AG09319 (cell line): ENCODE results near the gene ACTR1A.

Source experiments
- DNase-seq: peaks from one replicate; pipeline ENCODE4 v3.0.0-alpha.2; 2010; ENCODE audit warnings: low read depth; ENCODE audit errors: extremely low read depth
- TF ChIP-seq, protein P1 (sequence below): IDR thresholded peaks from 2 replicates; pipeline ENCODE4 v1.5.1; 2011; ENCODE audit warnings: low read depth, mild to moderate bottlenecking, inconsistent platforms, low read length, moderate library complexity

The ACTR1A gene

DNA sequence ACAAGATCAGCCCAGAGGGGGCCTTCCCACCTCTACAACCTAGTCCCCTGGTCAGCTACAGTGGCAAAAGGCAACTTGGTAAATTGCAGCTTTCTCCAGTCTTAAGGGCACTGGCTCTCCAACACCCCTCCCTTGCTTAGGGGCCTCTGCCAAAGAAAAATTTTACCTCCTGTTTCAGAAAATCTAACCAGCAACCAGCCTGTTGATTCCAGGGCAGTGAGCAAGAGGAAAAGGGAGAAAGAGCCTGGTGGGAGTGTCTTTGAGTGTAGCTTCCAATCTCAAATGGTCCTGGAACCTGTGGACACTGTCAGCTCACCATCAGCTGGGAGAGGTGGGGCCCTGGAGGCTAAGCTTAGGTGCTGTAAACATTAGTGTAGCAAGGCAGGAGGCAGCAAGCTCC is 22.9 kb downstream of the ACTR1A start:
- TF ChIP-seq, protein P1, sequence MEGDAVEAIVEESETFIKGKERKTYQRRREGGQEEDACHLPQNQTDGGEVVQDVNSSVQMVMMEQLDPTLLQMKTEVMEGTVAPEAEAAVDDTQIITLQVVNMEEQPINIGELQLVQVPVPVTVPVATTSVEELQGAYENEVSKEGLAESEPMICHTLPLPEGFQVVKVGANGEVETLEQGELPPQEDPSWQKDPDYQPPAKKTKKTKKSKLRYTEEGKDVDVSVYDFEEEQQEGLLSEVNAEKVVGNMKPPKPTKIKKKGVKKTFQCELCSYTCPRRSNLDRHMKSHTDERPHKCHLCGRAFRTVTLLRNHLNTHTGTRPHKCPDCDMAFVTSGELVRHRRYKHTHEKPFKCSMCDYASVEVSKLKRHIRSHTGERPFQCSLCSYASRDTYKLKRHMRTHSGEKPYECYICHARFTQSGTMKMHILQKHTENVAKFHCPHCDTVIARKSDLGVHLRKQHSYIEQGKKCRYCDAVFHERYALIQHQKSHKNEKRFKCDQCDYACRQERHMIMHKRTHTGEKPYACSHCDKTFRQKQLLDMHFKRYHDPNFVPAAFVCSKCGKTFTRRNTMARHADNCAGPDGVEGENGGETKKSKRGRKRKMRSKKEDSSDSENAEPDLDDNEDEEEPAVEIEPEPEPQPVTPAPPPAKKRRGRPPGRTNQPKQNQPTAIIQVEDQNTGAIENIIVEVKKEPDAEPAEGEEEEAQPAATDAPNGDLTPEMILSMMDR: no peak
- no peak for DNase-seq

DNA sequence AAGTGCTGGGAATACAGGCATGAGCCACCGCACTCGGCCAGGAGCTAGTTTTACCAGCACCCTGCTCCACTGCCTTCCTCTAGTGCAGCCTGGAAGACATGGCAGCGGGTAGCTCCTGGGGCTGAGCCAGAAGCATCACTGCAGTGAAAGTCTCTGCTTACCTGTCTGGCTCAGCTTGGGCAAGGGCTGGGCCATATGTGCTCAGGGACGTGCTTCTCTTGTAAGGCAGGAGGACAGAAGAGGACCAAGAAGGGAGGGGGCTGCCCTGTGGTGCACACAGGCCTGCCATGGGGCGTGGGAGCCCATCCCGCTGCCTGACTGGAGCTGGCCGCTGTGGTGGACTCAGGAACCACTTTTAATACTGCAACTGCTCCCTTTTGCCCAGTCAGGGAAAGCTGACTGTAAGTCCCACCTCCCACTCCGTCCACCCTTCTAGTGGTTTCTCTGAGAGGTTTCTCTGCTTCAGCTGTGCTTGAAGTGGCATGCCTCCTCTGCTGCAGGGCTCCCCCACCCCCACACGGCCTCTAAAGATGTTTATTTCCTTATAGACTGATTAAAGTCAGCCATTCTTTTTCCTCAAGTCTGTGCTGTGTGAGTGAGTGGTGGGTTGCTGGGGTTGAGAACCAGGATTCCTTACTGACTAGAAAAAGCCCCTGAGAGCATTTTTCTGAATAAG is 25.9 kb downstream of the ACTR1A start:
- DNase-seq: no peak
- TF ChIP-seq, protein P1: no peak

DNA sequence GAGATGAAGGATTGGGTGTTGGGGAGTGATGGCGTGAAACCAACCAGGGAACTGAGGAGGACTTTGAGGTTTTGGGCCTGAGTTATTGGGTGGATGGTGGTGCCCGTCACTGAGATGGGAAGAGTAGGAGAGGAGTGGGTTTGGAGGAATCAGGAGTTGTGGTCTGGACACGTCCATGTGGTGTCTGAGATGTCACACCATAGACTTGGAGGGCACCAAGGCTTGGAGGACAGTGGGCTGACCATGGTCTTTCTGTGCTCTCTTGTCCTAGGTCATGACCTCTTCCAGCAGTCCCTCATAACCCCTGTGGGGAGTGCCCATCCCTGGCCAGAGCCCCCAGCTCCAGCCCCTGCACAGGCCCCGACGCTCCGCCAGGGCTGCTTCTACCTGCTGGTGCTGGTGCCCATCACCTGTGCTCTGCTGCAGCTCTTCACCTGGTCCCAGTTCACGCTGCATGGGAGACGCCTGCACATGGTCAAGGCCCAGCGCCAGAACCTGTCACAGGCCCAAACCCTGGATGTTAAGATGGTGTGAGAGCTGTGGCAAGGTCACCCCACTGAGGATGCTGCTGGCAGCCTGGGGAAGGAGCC is 27.0 kb downstream of the ACTR1A start:
- DNase-seq: no peak
- TF ChIP-seq, protein P1: no peak

DNA sequence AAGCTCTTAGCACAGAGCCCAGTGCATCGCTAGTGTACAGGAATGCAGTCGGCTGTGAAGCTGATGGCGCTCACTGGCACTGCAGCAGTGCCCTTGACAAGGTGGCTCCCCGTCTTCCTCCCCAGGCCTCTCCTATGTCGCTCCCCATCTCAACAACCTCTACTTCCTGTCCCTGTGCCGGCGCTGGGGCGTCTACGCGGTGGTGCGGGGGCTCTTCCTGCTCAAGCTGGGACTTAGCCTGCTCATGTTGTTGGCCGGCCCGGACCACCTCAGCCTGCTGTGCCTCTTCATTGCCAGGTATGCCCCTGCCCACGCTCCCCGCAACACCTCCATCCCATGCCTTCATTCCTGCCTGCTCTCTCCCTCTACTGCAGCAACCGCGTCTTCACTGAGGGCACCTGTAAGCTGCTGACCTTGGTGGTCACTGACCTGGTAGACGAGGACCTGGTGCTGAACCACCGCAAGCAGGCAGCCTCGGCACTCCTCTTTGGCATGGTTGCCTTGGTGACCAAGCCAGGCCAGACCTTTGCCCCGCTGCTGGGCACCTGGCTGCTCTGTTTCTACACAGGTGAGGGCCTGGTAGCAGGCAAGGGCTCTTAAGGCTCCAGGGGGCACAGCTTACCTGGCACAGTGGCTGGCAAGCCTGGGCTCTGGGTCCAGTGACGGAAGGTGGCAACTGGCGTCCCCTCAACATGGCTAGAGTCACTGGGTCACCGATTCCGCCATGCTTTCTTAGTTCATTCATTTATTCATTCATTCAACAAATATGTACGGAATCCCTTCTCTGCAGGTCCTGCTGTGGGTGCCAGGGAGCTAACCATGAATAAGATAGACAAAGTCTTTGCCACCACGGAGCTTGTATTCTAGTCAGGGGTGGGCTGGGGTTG is 28.8 kb downstream of the ACTR1A start:
- TF ChIP-seq, protein P1: no peak
- no peak for DNase-seq

DNA sequence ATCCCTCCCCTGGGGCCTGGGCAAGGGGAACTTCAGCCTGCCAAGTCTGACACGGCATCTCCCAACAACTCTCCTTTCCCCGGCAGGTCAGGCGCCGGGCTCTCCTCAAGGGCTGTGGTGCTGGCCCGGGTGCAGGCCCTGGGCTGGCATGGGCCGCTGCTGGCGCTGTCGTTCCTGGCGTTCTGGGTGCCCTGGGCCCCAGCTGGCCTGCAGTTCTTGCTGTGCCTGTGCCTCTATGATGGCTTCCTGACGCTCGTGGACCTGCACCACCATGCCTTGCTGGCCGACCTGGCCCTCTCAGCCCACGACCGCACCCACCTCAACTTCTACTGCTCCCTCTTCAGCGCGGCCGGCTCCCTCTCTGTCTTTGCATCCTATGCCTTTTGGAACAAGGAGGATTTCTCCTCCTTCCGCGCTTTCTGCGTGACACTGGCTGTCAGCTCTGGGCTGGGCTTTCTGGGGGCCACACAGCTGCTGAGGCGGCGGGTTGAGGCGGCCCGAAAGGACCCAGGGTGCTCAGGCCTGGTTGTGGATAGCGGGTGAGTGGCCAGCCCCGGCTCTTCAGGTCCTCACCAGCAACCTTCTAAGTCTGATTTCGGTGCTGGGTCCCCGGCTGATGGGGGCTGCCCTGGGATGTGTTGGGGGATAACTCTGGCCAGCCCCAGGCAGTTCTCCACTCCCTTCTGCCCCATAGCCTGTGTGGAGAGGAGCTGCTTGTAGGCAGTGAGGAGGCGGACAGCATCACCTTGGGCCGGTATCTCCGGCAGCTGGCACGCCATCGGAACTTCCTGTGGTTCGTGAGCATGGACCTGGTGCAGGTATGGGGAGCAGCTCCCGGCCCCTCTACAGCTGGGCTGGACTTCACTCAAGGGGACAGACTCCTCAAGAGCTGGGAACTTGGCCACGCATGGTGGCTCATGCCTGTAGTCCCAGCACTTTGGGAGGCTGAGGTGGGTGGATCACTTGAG is 31.6 kb downstream of the ACTR1A start:
- TF ChIP-seq, protein P1: no peak
- no peak for DNase-seq

DNA sequence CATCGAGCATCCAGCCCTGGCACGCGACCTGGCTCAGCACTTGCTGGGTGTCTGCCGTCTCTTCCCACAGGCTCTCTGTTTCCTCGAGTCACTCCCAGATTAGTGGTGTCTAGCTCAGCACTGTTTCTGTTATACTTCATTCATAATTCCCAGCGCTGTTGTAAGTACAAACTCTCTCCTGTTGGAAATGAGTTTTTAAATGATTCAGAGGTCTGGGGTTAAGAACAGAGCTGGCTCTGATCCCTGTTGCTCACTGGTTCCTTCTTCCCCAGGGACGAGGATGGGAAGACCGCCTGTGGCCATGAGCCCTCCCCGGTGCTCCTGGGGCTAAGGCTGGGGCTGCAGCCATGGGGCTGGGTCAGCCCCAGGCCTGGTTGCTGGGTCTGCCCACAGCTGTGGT is 33.8 kb downstream of the ACTR1A start:
- DNase-seq: no peak
- TF ChIP-seq, protein P1: no peak
